HepG2 (cell line): Measurements from ENCODE around the gene ZNF324B. TPM values are rescaled to one million over a fixed set of nuclear protein-coding genes. Genes with fewer than 3 reads are reported as not detected.

Experiments used
- JDP2 ChIP-seq: sonication (generic); formaldehyde crosslinking; IDR thresholded peaks from 2 replicates; pipeline ENCODE4 v1.8.1; 2022; ENCODE audit warnings: missing genetic modification reagents, borderline replicate concordance
- NRL ChIP-seq: sonication (generic); formaldehyde crosslinking; IDR thresholded peaks from 2 replicates; pipeline ENCODE4 v1.5.0; 2020; ENCODE audit warnings: missing genetic modification reagents, mild to moderate bottlenecking, moderate library complexity, borderline replicate concordance
- SP140L ChIP-seq: sonication (generic); formaldehyde crosslinking; IDR thresholded peaks from 2 replicates; pipeline ENCODE4 v1.4.0; 2020; ENCODE audit warnings: missing genetic modification reagents, borderline replicate concordance
- SRF ChIP-seq: IDR thresholded peaks from 2 replicates; pipeline ENCODE4 v1.6.1; 2011; ENCODE audit warnings: mild to moderate bottlenecking, low read depth, low read length, moderate library complexity
- TRIM22 ChIP-seq: fragments of 450-650 bp; IDR thresholded peaks from 2 replicates; pipeline ENCODE4 v1.6.1; 2017
- ZBTB49 ChIP-seq: sonication (generic); formaldehyde crosslinking; IDR thresholded peaks from 2 replicates; pipeline ENCODE4 v1.4.0; 2020; ENCODE audit warnings: missing genetic modification reagents, borderline replicate concordance
- ZNF510 ChIP-seq: sonication (generic); formaldehyde crosslinking; IDR thresholded peaks from 2 replicates; pipeline ENCODE4 v1.4.0; 2020; ENCODE audit warnings: low read depth, mild to moderate bottlenecking, missing genetic modification reagents
- ZNF513 ChIP-seq: sonication (generic); formaldehyde crosslinking; conservative IDR thresholded peaks from 2 replicates; pipeline ENCODE4 v1.5.0; 2020; ENCODE audit warnings: missing genetic modification reagents
- ZNF550 ChIP-seq: sonication (generic); formaldehyde crosslinking; IDR thresholded peaks from 2 replicates; pipeline ENCODE4 v1.4.0; 2020; ENCODE audit warnings: mild to moderate bottlenecking, missing genetic modification reagents, borderline replicate concordance
- ZNF672 ChIP-seq: sonication (generic); formaldehyde crosslinking; IDR thresholded peaks from 2 replicates; pipeline ENCODE4 v1.8.1; 2022; ENCODE audit warnings: missing genetic modification reagents
- ZNF790 ChIP-seq: sonication (generic); formaldehyde crosslinking; IDR thresholded peaks from 2 replicates; pipeline ENCODE4 v1.8.0; 2022; ENCODE audit warnings: missing genetic modification reagents, mild to moderate bottlenecking, borderline replicate concordance
- ZSCAN9 ChIP-seq: IDR thresholded peaks from 2 replicates; pipeline ENCODE4 v1.6.1; 2016; ENCODE audit warnings: borderline replicate concordance
- polyA plus RNA-seq, 8 experiments: library from polyadenylated mRNA; depleted of rRNA in 3 of 8; stranded (reverse) in 7 of 8; unstranded in 1 of 8; fragments of >200 nt; fragmentation: Illumina TruSeq in 4 of 8; extraction: Trizol in 4 of 8; gene quantifications; 2 replicates each; pipeline versions ENCODE4 v1.2.1 to v1.2.3, GENCODE V29; 2011 to 2016; ENCODE audit warnings: low read depth in 4 of 8, missing spikeins in 1 of 8, mixed read lengths in 1 of 8; ENCODE audit not compliant: insufficient read depth in 1 of 8
- total RNA-seq, 5 experiments: library from RNA; depleted of rRNA; stranded (reverse); fragments of >200 nt; fragmentation: Illumina TruSeq; extraction: Trizol; gene quantifications; 2 replicates each; pipeline ENCODE4 v1.2.3, GENCODE V29; 2016; ENCODE audit warnings: low read depth in 1 of 5
- TF ChIP-seq, protein P1 (sequence below): sonication (generic); formaldehyde crosslinking; IDR thresholded peaks from 2 replicates; pipeline ENCODE4 v1.8.1; 2023; ENCODE audit warnings: missing genetic modification reagents, inconsistent platforms, borderline replicate concordance

ZNF324B gene
- total and polyA plus RNA-seq, 2 of the 13 experiments (the other 11 are each of a cell fraction or from before 2014, with no cell fraction given) = 0.53 to 3.0 TPM

DNA sequence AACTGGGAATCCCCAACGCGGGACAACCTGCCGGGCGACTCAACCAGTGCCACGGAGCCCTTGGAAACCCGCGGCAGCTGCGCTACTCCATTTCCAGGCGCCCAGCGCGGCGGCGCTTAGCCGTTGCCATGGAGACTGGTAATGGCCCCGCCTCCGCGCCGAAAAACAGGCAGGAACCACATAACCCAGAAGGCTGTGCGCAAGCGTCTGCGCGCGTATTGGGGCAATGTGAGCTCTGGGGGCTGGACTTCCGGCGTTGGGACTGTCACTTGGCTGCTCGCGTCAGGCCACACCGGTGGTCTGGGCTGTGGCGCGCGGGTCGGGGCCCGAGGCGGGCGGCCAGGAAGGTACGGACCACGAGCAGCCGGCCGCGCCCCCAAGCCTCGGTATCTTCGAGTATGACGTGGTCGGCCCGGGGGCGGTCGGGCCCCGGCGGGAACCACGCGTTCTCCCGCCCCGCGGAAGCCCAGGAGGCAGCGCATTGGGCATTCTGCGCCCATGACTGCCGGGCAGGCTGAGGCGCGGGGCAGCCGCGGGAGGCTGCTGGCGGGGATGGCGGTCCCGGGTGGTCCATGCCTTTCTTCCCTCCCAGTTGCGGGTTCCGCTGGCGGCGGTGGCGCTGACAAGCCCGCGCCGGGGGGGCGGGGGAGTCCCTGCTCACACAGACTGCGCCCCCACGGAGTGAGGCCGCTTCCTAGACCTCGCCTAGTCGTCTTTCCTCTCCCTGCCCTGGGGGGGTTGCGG lies at the start of gene ZNF324B (continued):
- no peak for TF ChIP-seq ZBTB49
- TF ChIP-seq SRF = 0 out of 2 replicates have a peak, but pooled peaks have one; percentile 8
- no peak for TF ChIP-seq ZNF550 (CRISPR knock-in tag)
- TF ChIP-seq TRIM22 = no peak
- TF ChIP-seq ZNF672 (CRISPR knock-in tag) = no peak
- TF ChIP-seq NRL (CRISPR knock-in tag) = no peak
- no peak for TF ChIP-seq JDP2 (CRISPR knock-in tag)
- TF ChIP-seq ZNF790 = no peak
- TF ChIP-seq ZNF513 (CRISPR knock-in tag) = no peak
- no peak for TF ChIP-seq ZSCAN9 (CRISPR knock-in tag)
- TF ChIP-seq, protein P1, sequence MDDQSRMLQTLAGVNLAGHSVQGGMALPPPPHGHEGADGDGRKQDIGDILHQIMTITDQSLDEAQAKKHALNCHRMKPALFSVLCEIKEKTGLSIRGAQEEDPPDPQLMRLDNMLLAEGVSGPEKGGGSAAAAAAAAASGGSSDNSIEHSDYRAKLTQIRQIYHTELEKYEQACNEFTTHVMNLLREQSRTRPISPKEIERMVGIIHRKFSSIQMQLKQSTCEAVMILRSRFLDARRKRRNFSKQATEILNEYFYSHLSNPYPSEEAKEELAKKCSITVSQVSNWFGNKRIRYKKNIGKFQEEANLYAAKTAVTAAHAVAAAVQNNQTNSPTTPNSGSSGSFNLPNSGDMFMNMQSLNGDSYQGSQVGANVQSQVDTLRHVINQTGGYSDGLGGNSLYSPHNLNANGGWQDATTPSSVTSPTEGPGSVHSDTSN (CRISPR knock-in tag) = 0 out of 2 replicates have a peak, but pooled peaks have one; percentile 59
- TF ChIP-seq ZNF510 (CRISPR knock-in tag) = no peak
- no peak for TF ChIP-seq SP140L (CRISPR knock-in tag)
